Measurements from ENCODE around the gene CDADC1. TPM values are rescaled to one million over a fixed set of nuclear protein-coding genes. Genes with fewer than 3 reads are reported as not detected.
A peak's percentile ranks its signal among the peaks of the same experiment; 100 is the strongest.

CDADC1 gene
- total and polyA plus RNA-seq, 8 donors = 11.6 to 17.8 (median 14.8) TPM

GRCh38 chr13:49210669-49211068, 37.1 kb upstream of the CDADC1 start:
- no peak for TF ChIP-seq CTCF (IDR thresholded peaks at IDR 0.05)
- intact Hi-C loops (cut with DNase I) = no loop called here

GRCh38 chr13:49213539-49213938, 34.2 kb upstream of the CDADC1 start:
- ATAC-seq = no peak
- intact Hi-C loops (cut with DNase I) = no loop called here
- H3K36me3 ChIP-seq = peaks cover 0 to 10% of the 10 kb centered on the region in 2 donors
- H3K27me3 ChIP-seq = peaks cover 8 to 14% of the 10 kb centered on the region in 2 donors
- no peak for DNase-seq
- TF ChIP-seq CTCF (IDR thresholded peaks at IDR 0.05) = no peak
- no peak overlapping the region for H3K4me3 ChIP-seq
- H3K27ac ChIP-seq = peak overlapping the region in 1 of 2 donors; percentile 80
- H3K4me1 ChIP-seq = peaks cover 0 to 19% of the 10 kb centered on the region in 2 donors
- no peaks in the 10 kb centered on the region for H3K9me3 ChIP-seq

More at GRCh38 chr13:49210669-49211068, 37.1 kb upstream of the CDADC1 start:
- Histone ChIP-seq H3K9me3 (no peaks in the 10 kb centered on the region), H3K4me1 (peaks cover 0 to 14% of the 10 kb centered on the region in 2 donors), H3K36me3 (peaks cover 0 to 38% of the 10 kb centered on the region in 2 donors), H3K27me3 (no peaks in the 10 kb centered on the region), H3K4me3 (no peak overlapping the region), H3K27ac (no peak overlapping the region)
- ATAC-seq (no peak), DNase-seq (no peak)

- Histone ChIP-seq H3K9me3 (no peaks in the 10 kb centered on the region), H3K4me1 (peaks cover 0 to 20% of the 10 kb centered on the region in 2 donors), H3K4me3 (no peak overlapping the region), H3K27me3 (peaks cover 15 to 21% of the 10 kb centered on the region in 2 donors), H3K27ac (peak overlapping the region in 1 of 2 donors; percentile 80), H3K36me3 (peaks cover 0 to 4% of the 10 kb centered on the region in 2 donors)
- no peak for DNase-seq
- no peak for TF ChIP-seq CTCF (IDR thresholded peaks at IDR 0.05)
- intact Hi-C loops (cut with DNase I) = no loop called here
- no peak for ATAC-seq
Observed at GRCh38 chr13:49213997-49214916, 33.5 kb upstream of the CDADC1 start.

GRCh38 chr13:49214917-49215376, 32.8 kb upstream of the CDADC1 start:
- TF ChIP-seq CTCF (IDR thresholded peaks at IDR 0.05) = peak in 1 of 2 donors; percentile 17
- DNase-seq (peak in 3 of 4 donors; percentile 13 to 75 (median 68)), ATAC-seq (peak; percentile 54)
- peaks cover 0 to 4% of the 10 kb centered on the region in 2 donors for H3K36me3 ChIP-seq
- intact Hi-C loops (cut with DNase I) = no loop called here
- H3K4me1 ChIP-seq = peaks cover 0 to 27% of the 10 kb centered on the region in 2 donors
- H3K27me3 ChIP-seq = peaks cover 22 to 28% of the 10 kb centered on the region in 2 donors
- H3K4me3 ChIP-seq = no peak overlapping the region
- H3K9me3 ChIP-seq = no peaks in the 10 kb centered on the region
- peak overlapping the region in 1 of 2 donors; percentile 80 for H3K27ac ChIP-seq

- ATAC-seq (no peak), DNase-seq (peak in 1 of 4 donors; percentile 50)
- Histone ChIP-seq H3K27ac (peak overlapping the region in 1 of 2 donors; percentile 23), H3K9me3 (no peaks in the 10 kb centered on the region), H3K4me3 (no peak overlapping the region), H3K4me1 (peaks cover 8 to 41% of the 10 kb centered on the region in 2 donors), H3K36me3 (no peaks in the 10 kb centered on the region), H3K27me3 (peaks cover 36 to 42% of the 10 kb centered on the region in 2 donors)
- TF ChIP-seq CTCF (IDR thresholded peaks at IDR 0.05) = no peak
- intact Hi-C loops (cut with DNase I) = no loop called here
Observed at GRCh38 chr13:49216334-49216733, 31.4 kb upstream of the CDADC1 start.

Measured in left lung (tissue), 10 donors.